ENCODE results near the gene CTNND1.

The CTNND1 gene

GRCh38 chr11:57819252-57819979 lies 57.8 kb downstream of the CTNND1 start:
- TF ChIP-seq SIN3A (IDR thresholded peaks at IDR 0.05; ENCODE audit: borderline replicate concordance, insufficient read depth, low read length) (no peak), POLR2AphosphoS5 (IDR thresholded peaks at IDR 0.05; ENCODE audit: low read depth, low read length) (no peak), FOXP2 (optimal IDR thresholded peaks at IDR 0.05; ENCODE audit: borderline replicate concordance, extremely low read depth, extremely low read length, insufficient read depth) (no peak), TAF1 (IDR thresholded peaks at IDR 0.05; ENCODE audit: borderline replicate concordance, insufficient read depth, low read length) (no peak), REST (IDR thresholded peaks at IDR 0.05; ENCODE audit: insufficient read depth in 1 of 2, low read depth in 2 of 2, low read length in 2 of 2) (no peak)

- no peak for TF ChIP-seq POLR2AphosphoS5 (IDR thresholded peaks at IDR 0.05; ENCODE audit: low read depth, low read length)
- TF ChIP-seq FOXP2 (optimal IDR thresholded peaks at IDR 0.05; ENCODE audit: borderline replicate concordance, extremely low read depth, extremely low read length, insufficient read depth) = no peak
- no peak for TF ChIP-seq TAF1 (IDR thresholded peaks at IDR 0.05; ENCODE audit: borderline replicate concordance, insufficient read depth, low read length)
- TF ChIP-seq SIN3A (IDR thresholded peaks at IDR 0.05; ENCODE audit: borderline replicate concordance, insufficient read depth, low read length) = no peak
- no peak for TF ChIP-seq REST (IDR thresholded peaks at IDR 0.05; ENCODE audit: insufficient read depth in 1 of 2, low read depth in 2 of 2, low read length in 2 of 2)
Observed at GRCh38 chr11:57823859-57824258, 62.3 kb downstream of the CTNND1 start.

- TF ChIP-seq FOXP2 (optimal IDR thresholded peaks at IDR 0.05; ENCODE audit: borderline replicate concordance, extremely low read depth, extremely low read length, insufficient read depth) (no peak), TAF1 (IDR thresholded peaks at IDR 0.05; ENCODE audit: borderline replicate concordance, insufficient read depth, low read length) (no peak), REST (IDR thresholded peaks at IDR 0.05; ENCODE audit: insufficient read depth in 1 of 2, low read depth in 2 of 2, low read length in 2 of 2) (no peak), POLR2AphosphoS5 (IDR thresholded peaks at IDR 0.05; ENCODE audit: low read depth, low read length) (no peak), SIN3A (IDR thresholded peaks at IDR 0.05; ENCODE audit: borderline replicate concordance, insufficient read depth, low read length) (no peak)
Observed at GRCh38 chr11:57834852-57835251, 73.2 kb downstream of the CTNND1 start.

DNA sequence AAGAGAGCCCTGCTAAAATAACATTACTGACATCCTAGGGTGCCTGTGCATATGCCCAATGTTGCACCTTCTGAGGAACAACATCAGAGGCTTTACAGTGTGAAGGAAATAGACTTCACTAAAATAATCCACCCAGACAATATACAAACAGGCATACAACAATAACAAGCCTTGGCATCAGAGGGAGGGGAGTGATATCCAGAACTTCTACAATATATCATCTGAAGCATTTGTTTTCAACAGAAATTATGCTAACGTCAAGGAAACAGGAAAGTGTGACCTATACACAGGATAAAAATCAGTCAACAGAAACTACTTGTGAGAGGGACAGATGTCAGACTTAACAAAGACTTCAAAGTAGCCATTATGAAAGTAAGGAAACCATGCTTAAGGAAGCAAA lies 81.3 kb downstream of the CTNND1 start:
- TF ChIP-seq TAF1 (IDR thresholded peaks at IDR 0.05; ENCODE audit: borderline replicate concordance, insufficient read depth, low read length) (no peak), FOXP2 (optimal IDR thresholded peaks at IDR 0.05; ENCODE audit: borderline replicate concordance, extremely low read depth, extremely low read length, insufficient read depth) (no peak), SIN3A (IDR thresholded peaks at IDR 0.05; ENCODE audit: borderline replicate concordance, insufficient read depth, low read length) (no peak)

DNA sequence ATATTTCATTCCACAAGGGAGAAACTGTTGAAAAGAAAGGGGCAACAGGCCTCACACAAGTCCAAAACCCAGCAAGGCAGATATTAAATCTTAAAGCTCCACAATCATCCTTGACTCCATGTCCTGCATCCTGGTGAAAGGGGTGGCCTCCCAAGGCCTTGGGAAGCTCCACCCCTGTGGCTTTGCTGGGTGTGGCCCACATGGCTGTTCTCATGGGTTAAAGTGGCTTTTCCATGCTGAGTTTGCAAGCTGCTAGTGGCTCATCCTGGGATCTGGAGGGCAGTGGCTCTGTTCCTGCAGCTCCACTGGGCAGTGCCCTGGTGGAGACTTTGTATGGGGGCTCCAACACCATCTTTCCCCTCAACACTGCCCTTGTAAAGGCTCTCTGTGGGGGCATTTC lies 106.4 kb downstream of the CTNND1 start:
- TF ChIP-seq POLR2AphosphoS5 (IDR thresholded peaks at IDR 0.05; ENCODE audit: low read depth, low read length) (no peak), TAF1 (IDR thresholded peaks at IDR 0.05; ENCODE audit: borderline replicate concordance, insufficient read depth, low read length) (no peak), SIN3A (IDR thresholded peaks at IDR 0.05; ENCODE audit: borderline replicate concordance, insufficient read depth, low read length) (no peak), REST (IDR thresholded peaks at IDR 0.05; ENCODE audit: insufficient read depth in 1 of 2, low read depth in 2 of 2, low read length in 2 of 2) (no peak), FOXP2 (optimal IDR thresholded peaks at IDR 0.05; ENCODE audit: borderline replicate concordance, extremely low read depth, extremely low read length, insufficient read depth) (no peak)

Measured in PFSK-1 (cell line).